Measurements from ENCODE around the gene RAB24. TPM values are rescaled to one million over a fixed set of nuclear protein-coding genes. Genes with fewer than 3 reads are reported as not detected.

Gene RAB24
- total and polyA plus RNA-seq, 3 donors from 2014 or later = 19.2 to 29.4 (median 25.5) TPM

- Histone ChIP-seq H3K4me3 (peak overlapping the region; percentile 82 to 94), H3K27ac (peak overlapping the region in 1 of 2 donors; percentile 82), H3K36me3 (ENCODE audit: low read depth, missing control alignments) (no peaks in the 10 kb centered on the region), H3K9me3 (no peaks in the 10 kb centered on the region), H3K27me3 (no peaks in the 10 kb centered on the region), H3K4me1 (peaks cover 19% of the 10 kb centered on the region)
- 16 to 38% methylated on average over 3 to 19 of the region's 19 CpGs for WGBS, 2 donors
- intact Hi-C loops (cut with DNase I; ENCODE audit: low total_unique reads) = loop anchor here (10.0 kb wide), 1 partner anchor 190 kb away; no protein-coding TSS in a partner anchor
- TF ChIP-seq CTCF (IDR thresholded peaks at IDR 0.05) (no peak), POLR2A (IDR thresholded peaks at IDR 0.05) (no peak)
- no peak for DNase-seq
Observed at GRCh38 chr5:177304392-177305119, 1.0 kb upstream of the RAB24 start.

- Histone ChIP-seq H3K36me3 (ENCODE audit: low read depth, missing control alignments) (no peaks in the 10 kb centered on the region), H3K4me1 (peaks cover 19% of the 10 kb centered on the region), H3K27ac (peak overlapping the region; percentile 76 to 82), H3K9me3 (no peaks in the 10 kb centered on the region), H3K27me3 (no peaks in the 10 kb centered on the region), H3K4me3 (peak overlapping the region; percentile 82 to 94)
- intact Hi-C loops (cut with DNase I; ENCODE audit: low total_unique reads) = loop anchor here (10.0 kb wide), 1 partner anchor 189 kb away; no protein-coding TSS in a partner anchor
- 0 to 2% methylated on average over 7 to 25 of the region's 25 CpGs for WGBS, 2 donors
- TF ChIP-seq CTCF (IDR thresholded peaks at IDR 0.05) (no peak), POLR2A (IDR thresholded peaks at IDR 0.05) (no peak)
- DNase-seq = no peak
Observed at GRCh38 chr5:177303925-177304391, 439 bp upstream of the RAB24 start.

- Histone ChIP-seq H3K36me3 (ENCODE audit: low read depth, missing control alignments) (no peaks in the 10 kb centered on the region), H3K9me3 (no peaks in the 10 kb centered on the region), H3K4me3 (peak overlapping the region; percentile 82 to 94), H3K27me3 (no peaks in the 10 kb centered on the region), H3K4me1 (peaks cover 19% of the 10 kb centered on the region), H3K27ac (no peak overlapping the region)
- 22 to 58% methylated on average over 3 to 24 of the region's 24 CpGs for WGBS, 2 donors
- TF ChIP-seq POLR2A (IDR thresholded peaks at IDR 0.05) (no peak), CTCF (IDR thresholded peaks at IDR 0.05) (no peak)
- no peak for DNase-seq
- intact Hi-C loops (cut with DNase I; ENCODE audit: low total_unique reads) = loop anchor here (10.0 kb wide), 1 partner anchor 188 kb away; no protein-coding TSS in a partner anchor
Observed at GRCh38 chr5:177302354-177303110, 987 bp downstream of the RAB24 start.

GRCh38 chr5:177301503-177302165, 1.9 kb downstream of the RAB24 start:
- DNase-seq = no peak
- TF ChIP-seq CTCF (IDR thresholded peaks at IDR 0.05) (no peak), POLR2A (IDR thresholded peaks at IDR 0.05) (no peak)
- intact Hi-C loops (cut with DNase I; ENCODE audit: low total_unique reads) = loop anchor here (10.0 kb wide), 1 partner anchor 187 kb away; no protein-coding TSS in a partner anchor
- H3K27ac ChIP-seq = no peak overlapping the region
- WGBS, 2 donors = 45 to 80% methylated on average over 4 to 7 of the region's 7 CpGs
- H3K27me3 ChIP-seq = no peaks in the 10 kb centered on the region
- H3K9me3 ChIP-seq = no peaks in the 10 kb centered on the region
- peaks cover 19% of the 10 kb centered on the region for H3K4me1 ChIP-seq
- H3K4me3 ChIP-seq = no peak overlapping the region
- H3K36me3 ChIP-seq (ENCODE audit: low read depth, missing control alignments) = no peaks in the 10 kb centered on the region
